Lower leg skin (tissue), 4 donors: Measurements from ENCODE around the gene RAMP3. TPM values are rescaled to one million over a fixed set of nuclear protein-coding genes. Genes with fewer than 3 reads are reported as not detected.

Experiments
- DNase-seq, 2 donors: peaks; one replicate each; pipeline ENCODE4 v3.0.0-alpha.2; 2019; ENCODE audit warnings: low spot score in 2 of 2
- H3K4me3 ChIP-seq: fragments of 200-600 bp; sonication (generic); 2 replicates; pipeline ENCODE4 v1.5.1; 2017; ENCODE audit warnings: mild to moderate bottlenecking, low read depth; ENCODE audit not compliant: poor library complexity, severe bottlenecking
- POLR2A ChIP-seq, 2 donors: fragments of 450-650 bp; IDR thresholded peaks; one replicate each; pipeline ENCODE4 v1.6.1; 2016 to 2017; ENCODE audit warnings: antibody characterized with exemption in 2 of 2, mild to moderate bottlenecking in 1 of 2, moderate library complexity in 1 of 2
- WGBS, 2 donors: methylation state at CpG; one replicate each; pipeline ENCODE4 v1.1.5; 2018; 5-methylcytosine and 5-hydroxymethylcytosine counted together
- intact Hi-C: fragments of 100-400 bp; cut with DNase I; formaldehyde crosslinking; loops from one replicate; pipeline ENCODE4 v1.15.0; 2023; ENCODE audit warnings: low total_unique reads
- total RNA-seq, 4 donors: library from RNA; depleted of rRNA; stranded (reverse); fragments of >200 nt; gene quantifications; one replicate each; pipeline ENCODE4 v1.1.0, GENCODE V29; 2016
- TF ChIP-seq, protein P1 (sequence below), 3 donors: fragments of 450-650 bp; IDR thresholded peaks; one replicate each; pipeline ENCODE4 v1.5.1; 2016; ENCODE audit warnings: antibody characterized with exemption in 3 of 3, mild to moderate bottlenecking in 3 of 3, moderate library complexity in 2 of 3

Gene RAMP3
- total RNA-seq, 4 donors from 2014 or later = 23.8 to 71.6 (median 35.1) TPM

DNA sequence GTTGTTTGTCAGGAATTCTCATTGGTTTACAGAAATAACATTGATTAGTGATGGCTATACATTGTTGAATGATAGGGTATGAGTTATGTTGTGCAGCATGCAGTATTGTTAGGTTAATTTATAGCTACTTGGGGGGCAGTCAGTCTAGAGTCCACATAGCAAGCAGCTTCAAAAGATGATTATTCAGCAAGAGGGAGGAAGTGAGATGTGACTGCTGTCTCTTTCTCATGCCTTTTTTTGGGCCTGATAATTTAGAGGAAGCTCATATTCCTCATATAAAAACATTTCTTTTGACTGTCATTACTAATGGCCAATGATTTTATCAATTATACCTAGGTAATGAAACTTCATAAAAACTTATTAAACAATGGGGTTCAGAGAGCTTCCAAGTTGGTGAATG, 42.7 kb upstream of the RAMP3 start:
- intact Hi-C loops = no loop called here
- no peak for DNase-seq
- no peak overlapping the region for H3K4me3 ChIP-seq
- TF ChIP-seq POLR2A (IDR thresholded peaks at IDR 0.05) = no peak
- TF ChIP-seq, protein P1, sequence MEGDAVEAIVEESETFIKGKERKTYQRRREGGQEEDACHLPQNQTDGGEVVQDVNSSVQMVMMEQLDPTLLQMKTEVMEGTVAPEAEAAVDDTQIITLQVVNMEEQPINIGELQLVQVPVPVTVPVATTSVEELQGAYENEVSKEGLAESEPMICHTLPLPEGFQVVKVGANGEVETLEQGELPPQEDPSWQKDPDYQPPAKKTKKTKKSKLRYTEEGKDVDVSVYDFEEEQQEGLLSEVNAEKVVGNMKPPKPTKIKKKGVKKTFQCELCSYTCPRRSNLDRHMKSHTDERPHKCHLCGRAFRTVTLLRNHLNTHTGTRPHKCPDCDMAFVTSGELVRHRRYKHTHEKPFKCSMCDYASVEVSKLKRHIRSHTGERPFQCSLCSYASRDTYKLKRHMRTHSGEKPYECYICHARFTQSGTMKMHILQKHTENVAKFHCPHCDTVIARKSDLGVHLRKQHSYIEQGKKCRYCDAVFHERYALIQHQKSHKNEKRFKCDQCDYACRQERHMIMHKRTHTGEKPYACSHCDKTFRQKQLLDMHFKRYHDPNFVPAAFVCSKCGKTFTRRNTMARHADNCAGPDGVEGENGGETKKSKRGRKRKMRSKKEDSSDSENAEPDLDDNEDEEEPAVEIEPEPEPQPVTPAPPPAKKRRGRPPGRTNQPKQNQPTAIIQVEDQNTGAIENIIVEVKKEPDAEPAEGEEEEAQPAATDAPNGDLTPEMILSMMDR (IDR thresholded peaks at IDR 0.05) = no peak

DNA sequence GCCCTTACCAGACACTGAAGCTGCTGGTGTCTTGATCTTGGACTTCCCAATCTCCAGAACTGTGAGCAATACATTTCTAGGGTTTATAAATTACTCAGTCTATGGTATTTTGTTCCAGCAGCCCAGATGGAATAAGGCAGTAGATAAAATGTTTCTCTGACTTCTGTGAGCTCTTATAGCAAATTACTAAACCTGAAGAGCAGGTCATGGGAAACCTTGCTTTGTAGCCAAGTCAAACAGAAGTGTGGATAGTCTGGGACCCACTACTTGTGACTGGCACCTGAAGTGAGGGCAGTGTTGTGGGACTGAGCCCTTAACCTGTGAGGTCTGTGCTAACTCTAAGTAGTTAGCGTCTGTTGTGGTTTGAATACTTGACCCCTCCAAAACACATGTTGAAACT, 41.5 kb upstream of the RAMP3 start:
- no peak for DNase-seq
- TF ChIP-seq, protein P1 (IDR thresholded peaks at IDR 0.05) = no peak
- no peak for TF ChIP-seq POLR2A (IDR thresholded peaks at IDR 0.05)
- no peak overlapping the region for H3K4me3 ChIP-seq
- intact Hi-C loops = no loop called here
- 93 to 100% methylated on average over 1 of the region's 1 CpG for WGBS, 2 donors

DNA sequence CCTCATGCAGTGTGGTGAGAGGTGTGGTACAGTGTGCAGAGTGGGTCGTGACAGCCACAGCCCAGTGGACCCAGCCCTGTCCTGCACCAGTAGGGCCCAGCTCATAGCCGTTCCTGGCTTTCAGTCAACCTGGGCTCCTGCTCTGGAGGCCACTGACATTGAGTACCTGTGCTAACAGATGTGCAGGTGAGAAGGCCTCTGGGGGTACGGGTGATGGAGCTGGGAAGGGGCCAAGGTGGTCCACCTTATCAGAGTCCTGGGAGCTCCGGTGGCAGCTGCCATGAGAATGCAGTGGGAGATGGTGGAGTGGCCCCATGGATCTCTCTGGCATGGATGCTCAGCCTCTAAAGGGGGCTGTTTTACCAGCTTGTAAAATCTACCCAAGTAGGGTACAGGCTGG, 40.0 kb upstream of the RAMP3 start:
- WGBS, 2 donors = 78 to 84% methylated on average over 4 of the region's 4 CpGs
- intact Hi-C loops = no loop called here
- TF ChIP-seq POLR2A (IDR thresholded peaks at IDR 0.05) = no peak
- TF ChIP-seq, protein P1 (IDR thresholded peaks at IDR 0.05) = no peak

DNA sequence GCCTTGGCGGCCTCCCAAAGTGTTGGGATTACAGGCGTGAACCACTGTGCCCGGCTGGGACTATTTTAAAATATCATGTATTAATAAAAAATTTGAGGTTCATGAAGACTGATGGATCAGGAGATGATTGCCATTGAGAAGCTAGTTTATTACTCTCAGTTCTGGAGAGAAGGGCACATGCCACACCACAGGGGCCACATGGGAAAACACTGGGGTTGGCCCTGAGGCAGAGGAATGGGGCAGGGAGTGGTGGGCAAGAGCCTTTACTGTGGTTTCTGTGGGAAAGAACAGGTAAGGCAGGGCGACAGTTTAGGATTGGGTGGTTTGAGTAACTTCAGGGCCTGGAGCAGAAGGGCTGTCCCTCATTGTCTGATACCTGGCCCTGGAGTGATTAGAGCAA, 39.3 kb upstream of the RAMP3 start:
- DNase-seq = no peak
- intact Hi-C loops = no loop called here
- no peak overlapping the region for H3K4me3 ChIP-seq
- TF ChIP-seq, protein P1 (IDR thresholded peaks at IDR 0.05) = no peak
- TF ChIP-seq POLR2A (IDR thresholded peaks at IDR 0.05) = no peak
- 77 to 86% methylated on average over 4 of the region's 4 CpGs for WGBS, 2 donors

More for the DNA sequence above, 40.0 kb upstream of the RAMP3 start:
- DNase-seq = no peak
- no peak overlapping the region for H3K4me3 ChIP-seq

DNA sequence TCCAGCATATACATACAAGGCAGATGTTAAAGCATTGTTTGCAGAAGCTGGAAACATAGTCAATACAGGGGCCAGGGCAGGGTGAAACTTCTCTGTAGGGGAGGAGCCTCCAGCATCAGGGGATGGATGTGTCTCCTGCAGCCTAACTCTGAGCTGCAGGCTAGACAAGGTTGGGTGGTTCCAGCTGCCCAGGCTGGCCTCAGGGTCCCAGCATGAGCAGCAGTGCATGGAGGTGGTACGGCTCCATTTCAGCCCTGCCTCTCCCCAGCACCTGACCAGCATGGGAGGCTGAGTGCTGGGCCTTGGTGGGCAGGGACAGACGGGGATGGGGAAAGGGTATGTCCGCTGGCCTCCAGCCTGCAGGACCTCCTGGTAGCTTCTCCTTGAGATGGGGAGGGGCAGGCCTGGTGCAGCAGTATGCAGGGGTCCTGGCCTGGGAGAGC, 38.7 kb upstream of the RAMP3 start:
- TF ChIP-seq POLR2A (IDR thresholded peaks at IDR 0.05) = no peak
- TF ChIP-seq, protein P1 (IDR thresholded peaks at IDR 0.05) = no peak
- intact Hi-C loops = no loop called here
- no peak for DNase-seq
- 97 to 100% methylated on average over 3 of the region's 3 CpGs for WGBS, 2 donors
- H3K4me3 ChIP-seq = no peak overlapping the region

DNA sequence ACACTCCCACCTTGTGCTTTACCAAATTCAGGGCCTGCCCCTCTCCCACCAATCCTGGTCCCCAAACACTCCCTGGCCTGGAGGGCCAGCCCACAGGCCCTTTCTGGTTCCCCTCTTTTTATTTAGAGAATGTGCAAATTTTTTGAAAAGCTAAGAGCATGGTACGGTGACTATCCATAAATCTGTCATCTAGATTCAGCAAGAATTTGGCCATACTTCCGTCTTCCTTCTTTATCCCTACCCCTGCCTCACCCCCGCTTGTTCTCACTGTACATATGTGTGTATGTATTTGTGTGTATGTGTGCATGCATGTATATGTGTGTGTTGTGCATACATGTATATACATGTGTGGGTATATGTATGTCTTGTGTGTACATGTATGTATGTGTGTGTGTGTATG, 38.0 kb upstream of the RAMP3 start:
- 84 to 85% methylated on average over 3 of the region's 3 CpGs for WGBS, 2 donors
- H3K4me3 ChIP-seq = no peak overlapping the region
- intact Hi-C loops = no loop called here
- TF ChIP-seq, protein P1 (IDR thresholded peaks at IDR 0.05) = no peak
- TF ChIP-seq POLR2A (IDR thresholded peaks at IDR 0.05) = no peak
- DNase-seq = no peak
